RWPE2 (cell line): ENCODE data around the gene AQR.

ENCODE experiments used
- ATAC-seq: fragments of 200-7000 bp; cut with Tn5 transposase; 3 replicates; pipeline ENCODE4 v1.9.1; 2021; ENCODE audit warnings: low read depth
- DNase-seq: peaks from one replicate; pipeline ENCODE4 v3.0.0-alpha.2; 2020; ENCODE audit warnings: low spot score
- H3K27ac ChIP-seq: fragments of 450-650 bp; 2 replicates; pipeline ENCODE4 v1.5.1; 2017; ENCODE audit warnings: mild to moderate bottlenecking; ENCODE audit not compliant: poor library complexity, severe bottlenecking
- H3K27me3 ChIP-seq: fragments of 250-450 bp; sonication (Bioruptor Pico); 2 replicates; pipeline ENCODE4 v1.5.1; 2021; ENCODE audit warnings: mild to moderate bottlenecking, moderate library complexity; ENCODE audit not compliant: insufficient read depth, poor library complexity, severe bottlenecking
- H3K36me3 ChIP-seq: fragments of 250-450 bp; sonication (Bioruptor Pico); 2 replicates; pipeline ENCODE4 v1.5.1; 2020; ENCODE audit warnings: low read depth, mild to moderate bottlenecking, moderate library complexity
- H3K4me1 ChIP-seq: fragments of 250-450 bp; sonication (Bioruptor Pico); 2 replicates; pipeline ENCODE4 v1.5.1; 2021; ENCODE audit warnings: mild to moderate bottlenecking, moderate library complexity; ENCODE audit not compliant: insufficient read depth, poor library complexity, severe bottlenecking
- H3K4me3 ChIP-seq: fragments of 250-450 bp; sonication (Bioruptor Pico); 2 replicates; pipeline ENCODE4 v1.5.1; 2021; ENCODE audit warnings: mild to moderate bottlenecking, moderate library complexity; ENCODE audit not compliant: severe bottlenecking
- H3K9me3 ChIP-seq: fragments of 250-450 bp; sonication (Bioruptor Pico); 2 replicates; pipeline ENCODE4 v1.5.1; 2021; ENCODE audit warnings: mild to moderate bottlenecking, moderate library complexity; ENCODE audit not compliant: severe bottlenecking
- CTCF ChIP-seq: fragments of 450-650 bp; IDR thresholded peaks from one replicate; pipeline ENCODE4 v1.5.1; 2017; ENCODE audit warnings: mild to moderate bottlenecking, moderate library complexity; ENCODE audit not compliant: poor library complexity, severe bottlenecking

AQR gene

GRCh38 chr15:34861214-34861613 lies 108.3 kb downstream of the AQR start:
- no peaks in the 10 kb centered on the region for H3K27me3 ChIP-seq
- H3K4me3 ChIP-seq: no peak overlapping the region
- TF ChIP-seq CTCF: no peak
- no peak for ATAC-seq
- peaks cover 3% of the 10 kb centered on the region for H3K4me1 ChIP-seq
- DNase-seq: no peak
- peaks cover 95% of the 10 kb centered on the region for H3K36me3 ChIP-seq
- no peak overlapping the region for H3K27ac ChIP-seq
- no peaks in the 10 kb centered on the region for H3K9me3 ChIP-seq

DNA sequence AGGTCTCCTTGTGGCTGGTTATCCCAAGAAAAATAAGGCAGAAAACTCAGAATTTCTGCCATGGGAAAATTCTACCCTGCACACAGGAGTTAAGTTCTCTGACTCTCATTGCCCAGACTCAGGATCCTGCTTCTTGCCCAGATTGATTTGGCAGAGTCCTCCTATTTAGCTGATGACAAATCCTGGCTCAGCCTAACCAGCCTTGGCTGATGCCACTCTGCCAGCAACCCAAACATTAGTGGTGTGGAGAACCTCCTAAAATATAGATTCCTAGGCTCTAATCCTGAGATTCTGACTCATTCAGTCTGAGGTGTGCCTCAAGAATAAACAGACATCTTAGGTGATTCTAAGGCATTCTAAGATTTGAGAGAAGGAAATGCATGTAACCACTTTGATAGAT lies 113.6 kb downstream of the AQR start:
- no peaks in the 10 kb centered on the region for H3K9me3 ChIP-seq
- peaks cover 9% of the 10 kb centered on the region for H3K4me1 ChIP-seq
- no peak for TF ChIP-seq CTCF
- DNase-seq (no peak), ATAC-seq (peak; percentile 79)
- H3K4me3 ChIP-seq: no peak overlapping the region
- H3K36me3 ChIP-seq: peaks cover 48% of the 10 kb centered on the region
- no peaks in the 10 kb centered on the region for H3K27me3 ChIP-seq
- peak overlapping the region; percentile 7 for H3K27ac ChIP-seq

DNA sequence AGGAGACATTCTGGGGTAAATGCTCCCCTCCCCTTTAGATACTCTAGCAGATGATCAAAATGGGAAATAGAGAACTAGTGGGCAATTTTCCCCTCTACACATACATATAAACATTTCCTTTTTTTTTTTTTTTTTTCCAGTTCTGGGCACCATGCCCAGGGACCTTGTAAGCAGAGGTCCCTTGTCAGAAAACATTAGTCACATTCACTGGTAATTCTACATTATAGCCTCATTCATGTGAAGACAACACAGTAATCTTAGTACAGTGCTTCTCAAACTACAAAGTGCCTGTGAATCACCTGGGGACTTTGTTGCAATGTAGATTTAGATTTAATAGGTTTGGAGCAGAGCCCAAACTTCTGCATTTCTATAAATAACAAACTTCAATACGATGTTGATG lies 114.1 kb downstream of the AQR start:
- peaks cover 9% of the 10 kb centered on the region for H3K4me1 ChIP-seq
- DNase-seq (no peak), ATAC-seq (peak; percentile 75)
- no peaks in the 10 kb centered on the region for H3K27me3 ChIP-seq
- H3K4me3 ChIP-seq: no peak overlapping the region
- peak overlapping the region; percentile 7 for H3K27ac ChIP-seq
- H3K9me3 ChIP-seq: no peaks in the 10 kb centered on the region
- no peak for TF ChIP-seq CTCF
- peaks cover 43% of the 10 kb centered on the region for H3K36me3 ChIP-seq

DNA sequence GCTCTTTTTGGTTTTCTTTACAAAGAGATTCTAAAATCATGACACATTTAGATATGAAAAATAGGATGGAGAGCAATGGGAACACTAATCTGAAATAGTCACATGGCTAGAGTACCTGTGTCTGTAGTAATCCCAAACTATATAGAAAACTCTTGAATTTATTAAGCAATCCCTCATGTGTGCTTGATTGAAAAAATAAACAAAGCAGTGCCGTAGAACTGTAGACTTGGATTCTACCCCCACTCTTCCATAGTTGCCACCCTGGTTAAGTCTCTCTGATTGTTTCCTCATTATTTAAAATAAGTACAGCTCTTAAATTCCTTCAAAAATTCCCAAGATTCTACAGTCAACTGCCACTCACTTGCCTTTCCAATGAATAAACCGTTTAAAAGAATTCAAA lies 115.3 kb downstream of the AQR start:
- Histone ChIP-seq H3K36me3 (peaks cover 31% of the 10 kb centered on the region), H3K4me3 (no peak overlapping the region), H3K9me3 (no peaks in the 10 kb centered on the region), H3K4me1 (peaks cover 9% of the 10 kb centered on the region), H3K27me3 (no peaks in the 10 kb centered on the region), H3K27ac (no peak overlapping the region)
- no peak for ATAC-seq
- no peak for TF ChIP-seq CTCF
- DNase-seq: no peak

DNA sequence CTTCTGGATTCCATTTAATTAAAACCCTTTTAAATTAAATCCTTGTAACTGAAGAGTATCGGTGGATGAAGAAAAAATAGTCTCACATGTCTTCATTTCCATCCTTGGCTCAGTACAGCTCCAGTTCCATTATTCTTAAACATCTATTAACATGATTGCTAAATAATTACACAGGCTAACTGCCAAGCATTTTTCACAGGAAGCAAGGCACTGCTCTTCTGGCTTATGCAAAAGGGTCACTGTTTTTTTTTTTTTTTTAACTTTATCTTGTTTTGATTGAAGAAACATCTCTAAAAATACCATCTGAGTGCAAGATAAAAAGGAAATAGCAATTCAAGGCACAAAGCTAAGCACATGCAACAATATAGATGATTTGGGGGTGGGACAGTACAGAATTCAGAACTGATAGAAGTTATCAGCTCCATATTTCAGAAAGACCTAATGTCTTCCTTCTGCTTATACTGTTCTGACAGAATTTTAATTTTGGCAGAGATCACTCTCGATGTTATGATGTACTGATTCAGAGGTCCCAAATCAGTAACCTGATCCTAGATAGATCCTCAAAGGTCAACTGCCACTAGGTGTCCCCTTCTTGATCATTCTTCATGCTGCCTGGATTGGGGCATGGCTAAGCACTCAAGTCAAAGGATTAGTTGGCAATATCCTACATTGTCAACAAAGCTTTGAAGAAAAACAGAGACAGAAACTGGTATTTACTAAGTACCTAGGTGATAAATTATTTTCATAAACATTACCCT lies 116.4 kb downstream of the AQR start:
- Histone ChIP-seq H3K27ac (no peak overlapping the region), H3K4me1 (peaks cover 9% of the 10 kb centered on the region), H3K4me3 (no peak overlapping the region), H3K36me3 (peaks cover 22% of the 10 kb centered on the region), H3K9me3 (no peaks in the 10 kb centered on the region), H3K27me3 (no peaks in the 10 kb centered on the region)
- DNase-seq (no peak), ATAC-seq (no peak)
- no peak for TF ChIP-seq CTCF
